ENCODE data around the gene SETBP1.

- TF ChIP-seq SNAI2 (CRISPR knock-in tag; IDR thresholded peaks at IDR 0.05) (no peak), BACH2 (CRISPR knock-in tag; IDR thresholded peaks at IDR 0.05; ENCODE audit: borderline replicate concordance) (no peak), ZNF8 (CRISPR knock-in tag; IDR thresholded peaks at IDR 0.05) (no peak), RARB (CRISPR knock-in tag; IDR thresholded peaks at IDR 0.05) (no peak), ZFP3 (CRISPR knock-in tag; IDR thresholded peaks at IDR 0.05) (no peak), POU6F1 (CRISPR knock-in tag; IDR thresholded peaks at IDR 0.05; ENCODE audit: borderline replicate concordance, low read depth) (no peak), CSDC2 (CRISPR knock-in tag; IDR thresholded peaks at IDR 0.05) (no peak)
- TF ChIP-seq, protein P1, sequence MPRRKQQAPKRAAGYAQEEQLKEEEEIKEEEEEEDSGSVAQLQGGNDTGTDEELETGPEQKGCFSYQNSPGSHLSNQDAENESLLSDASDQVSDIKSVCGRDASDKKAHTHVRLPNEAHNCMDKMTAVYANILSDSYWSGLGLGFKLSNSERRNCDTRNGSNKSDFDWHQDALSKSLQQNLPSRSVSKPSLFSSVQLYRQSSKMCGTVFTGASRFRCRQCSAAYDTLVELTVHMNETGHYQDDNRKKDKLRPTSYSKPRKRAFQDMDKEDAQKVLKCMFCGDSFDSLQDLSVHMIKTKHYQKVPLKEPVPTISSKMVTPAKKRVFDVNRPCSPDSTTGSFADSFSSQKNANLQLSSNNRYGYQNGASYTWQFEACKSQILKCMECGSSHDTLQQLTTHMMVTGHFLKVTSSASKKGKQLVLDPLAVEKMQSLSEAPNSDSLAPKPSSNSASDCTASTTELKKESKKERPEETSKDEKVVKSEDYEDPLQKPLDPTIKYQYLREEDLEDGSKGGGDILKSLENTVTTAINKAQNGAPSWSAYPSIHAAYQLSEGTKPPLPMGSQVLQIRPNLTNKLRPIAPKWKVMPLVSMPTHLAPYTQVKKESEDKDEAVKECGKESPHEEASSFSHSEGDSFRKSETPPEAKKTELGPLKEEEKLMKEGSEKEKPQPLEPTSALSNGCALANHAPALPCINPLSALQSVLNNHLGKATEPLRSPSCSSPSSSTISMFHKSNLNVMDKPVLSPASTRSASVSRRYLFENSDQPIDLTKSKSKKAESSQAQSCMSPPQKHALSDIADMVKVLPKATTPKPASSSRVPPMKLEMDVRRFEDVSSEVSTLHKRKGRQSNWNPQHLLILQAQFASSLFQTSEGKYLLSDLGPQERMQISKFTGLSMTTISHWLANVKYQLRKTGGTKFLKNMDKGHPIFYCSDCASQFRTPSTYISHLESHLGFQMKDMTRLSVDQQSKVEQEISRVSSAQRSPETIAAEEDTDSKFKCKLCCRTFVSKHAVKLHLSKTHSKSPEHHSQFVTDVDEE (CRISPR knock-in tag; IDR thresholded peaks at IDR 0.05), result no peak
- TF ChIP-seq, protein P2, sequence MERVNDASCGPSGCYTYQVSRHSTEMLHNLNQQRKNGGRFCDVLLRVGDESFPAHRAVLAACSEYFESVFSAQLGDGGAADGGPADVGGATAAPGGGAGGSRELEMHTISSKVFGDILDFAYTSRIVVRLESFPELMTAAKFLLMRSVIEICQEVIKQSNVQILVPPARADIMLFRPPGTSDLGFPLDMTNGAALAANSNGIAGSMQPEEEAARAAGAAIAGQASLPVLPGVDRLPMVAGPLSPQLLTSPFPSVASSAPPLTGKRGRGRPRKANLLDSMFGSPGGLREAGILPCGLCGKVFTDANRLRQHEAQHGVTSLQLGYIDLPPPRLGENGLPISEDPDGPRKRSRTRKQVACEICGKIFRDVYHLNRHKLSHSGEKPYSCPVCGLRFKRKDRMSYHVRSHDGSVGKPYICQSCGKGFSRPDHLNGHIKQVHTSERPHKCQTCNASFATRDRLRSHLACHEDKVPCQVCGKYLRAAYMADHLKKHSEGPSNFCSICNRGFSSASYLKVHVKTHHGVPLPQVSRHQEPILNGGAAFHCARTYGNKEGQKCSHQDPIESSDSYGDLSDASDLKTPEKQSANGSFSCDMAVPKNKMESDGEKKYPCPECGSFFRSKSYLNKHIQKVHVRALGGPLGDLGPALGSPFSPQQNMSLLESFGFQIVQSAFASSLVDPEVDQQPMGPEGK (CRISPR knock-in tag; IDR thresholded peaks at IDR 0.05; ENCODE audit: borderline replicate concordance), result no peak
These were observed 244.3 kb downstream of the SETBP1 start for GRCh38 chr18:44924785-44925499.

All from SK-N-SH treated with all-trans-retinoic acid at 6 μM for 48 hours (cell line).